Endothelial cell of umbilical vein (primary cell): ENCODE measurements around the gene B3GAT1.

Experiments used
- CTCF ChIP-seq, 2 donors: IDR thresholded peaks; 1 replicate in 1 of 2; 2 replicates in 1 of 2; pipeline ENCODE4 v1.5.1; 2011; ENCODE audit warnings: low read length in 2 of 2, mild to moderate bottlenecking in 2 of 2, moderate library complexity in 2 of 2, control low read depth in 1 of 2, inconsistent platforms in 1 of 2, low read depth in 1 of 2; ENCODE audit not compliant: insufficient read depth in 1 of 2; ENCODE audit errors: extremely low read depth in 1 of 2
- EZH2 ChIP-seq: IDR thresholded peaks from 2 replicates; pipeline ENCODE4 v1.6.1; 2012; ENCODE audit warnings: borderline replicate concordance, low read depth, mild to moderate bottlenecking, moderate library complexity, low read length, inconsistent platforms; ENCODE audit not compliant: severe bottlenecking
- POLR2A ChIP-seq: IDR thresholded peaks from 2 replicates; pipeline ENCODE4 v1.6.1; 2012; ENCODE audit warnings: low read depth, mild to moderate bottlenecking, control low read depth, low read length
- POLR2AphosphoS5 ChIP-seq: IDR thresholded peaks from 2 replicates; pipeline ENCODE4 v1.6.1; 2012; ENCODE audit warnings: low read depth, mild to moderate bottlenecking, control low read depth, low read length, moderate library complexity; ENCODE audit not compliant: insufficient read depth

GRCh38 chr11:134350381-134350780 lies 61.7 kb downstream of the B3GAT1 start:
- TF ChIP-seq EZH2 (no peak), CTCF (IDR thresholded peaks at IDR 0.05; ENCODE audit: extremely low read depth in 1 of 2, insufficient read depth in 1 of 2, low read depth in 1 of 2, low read length in 2 of 2) (no peak), POLR2A (no peak), POLR2AphosphoS5 (no peak)
